ENCODE results near the gene SLC1A7.
"Not testable (repeated sequence)": the region's sequence is repeated elsewhere in the genome, so short reads cannot be mapped to it uniquely, and the experiment has no call there.

- TF ChIP-seq, protein P1, sequence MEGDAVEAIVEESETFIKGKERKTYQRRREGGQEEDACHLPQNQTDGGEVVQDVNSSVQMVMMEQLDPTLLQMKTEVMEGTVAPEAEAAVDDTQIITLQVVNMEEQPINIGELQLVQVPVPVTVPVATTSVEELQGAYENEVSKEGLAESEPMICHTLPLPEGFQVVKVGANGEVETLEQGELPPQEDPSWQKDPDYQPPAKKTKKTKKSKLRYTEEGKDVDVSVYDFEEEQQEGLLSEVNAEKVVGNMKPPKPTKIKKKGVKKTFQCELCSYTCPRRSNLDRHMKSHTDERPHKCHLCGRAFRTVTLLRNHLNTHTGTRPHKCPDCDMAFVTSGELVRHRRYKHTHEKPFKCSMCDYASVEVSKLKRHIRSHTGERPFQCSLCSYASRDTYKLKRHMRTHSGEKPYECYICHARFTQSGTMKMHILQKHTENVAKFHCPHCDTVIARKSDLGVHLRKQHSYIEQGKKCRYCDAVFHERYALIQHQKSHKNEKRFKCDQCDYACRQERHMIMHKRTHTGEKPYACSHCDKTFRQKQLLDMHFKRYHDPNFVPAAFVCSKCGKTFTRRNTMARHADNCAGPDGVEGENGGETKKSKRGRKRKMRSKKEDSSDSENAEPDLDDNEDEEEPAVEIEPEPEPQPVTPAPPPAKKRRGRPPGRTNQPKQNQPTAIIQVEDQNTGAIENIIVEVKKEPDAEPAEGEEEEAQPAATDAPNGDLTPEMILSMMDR (IDR thresholded peaks at IDR 0.05 in 2 of 3, conservative IDR thresholded peaks at IDR 0.05 in 1 of 3; ENCODE audit: borderline replicate concordance in 1 of 3, insufficient read depth in 1 of 3, low read depth in 2 of 3, low read length in 2 of 3) = not testable (repeated sequence)
- TF ChIP-seq, protein P2, sequence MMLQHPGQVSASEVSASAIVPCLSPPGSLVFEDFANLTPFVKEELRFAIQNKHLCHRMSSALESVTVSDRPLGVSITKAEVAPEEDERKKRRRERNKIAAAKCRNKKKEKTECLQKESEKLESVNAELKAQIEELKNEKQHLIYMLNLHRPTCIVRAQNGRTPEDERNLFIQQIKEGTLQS (IDR thresholded peaks at IDR 0.05) = not testable (repeated sequence)
- TF ChIP-seq ZNF274 (IDR thresholded peaks at IDR 0.05; ENCODE audit: low read depth, low read length); EZH2 (IDR thresholded peaks at IDR 0.05); SRF (IDR thresholded peaks at IDR 0.05; ENCODE audit: low read depth); YY1 (IDR thresholded peaks at IDR 0.05; ENCODE audit: extremely low read depth, insufficient replicate concordance, low read depth, low read length); FOSL1 (IDR thresholded peaks at IDR 0.05; ENCODE audit: low read depth); ZBTB33 (IDR thresholded peaks at IDR 0.05; ENCODE audit: extremely low read depth, insufficient replicate concordance, low read length); POLR2AphosphoS5 (IDR thresholded peaks at IDR 0.05; ENCODE audit: low read depth, low read length); JUND (IDR thresholded peaks at IDR 0.05); REST (IDR thresholded peaks at IDR 0.05; ENCODE audit: low read depth); TCF7L2 (IDR thresholded peaks at IDR 0.05; ENCODE audit: borderline replicate concordance, extremely low read depth, insufficient read depth, insufficient read length): not testable (repeated sequence)
- TF ChIP-seq, protein P3, sequence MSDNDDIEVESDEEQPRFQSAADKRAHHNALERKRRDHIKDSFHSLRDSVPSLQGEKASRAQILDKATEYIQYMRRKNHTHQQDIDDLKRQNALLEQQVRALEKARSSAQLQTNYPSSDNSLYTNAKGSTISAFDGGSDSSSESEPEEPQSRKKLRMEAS (IDR thresholded peaks at IDR 0.05) = not testable (repeated sequence)
These were observed 43.5 kb upstream of the SLC1A7 start for GRCh38 chr1:53185955-53186297.

Measured in HCT116 (cell line).